NCI-H2029 treated with DMSO at 0.1 percent for 48 hours (cell line): Measurements from ENCODE around the gene BRD3OS.
"Not testable (repeated sequence)": the region's sequence is repeated elsewhere in the genome, so short reads cannot be mapped to it uniquely, and the experiment has no call there.

Experiments
- DNase-seq: peaks from one replicate; lab custom pipeline; 2025; lab: John Stamatoyannopoulos, UW

The BRD3OS gene

GRCh38 chr9:134063571-134064450, 38.5 kb downstream of the BRD3OS start:
- DNase-seq: no peak

GRCh38 chr9:134064711-134065110, 39.4 kb downstream of the BRD3OS start:
- no peak for DNase-seq

- no peak for DNase-seq
Measured at GRCh38 chr9:134065612-134066419, 40.5 kb downstream of the BRD3OS start.

GRCh38 chr9:134066526-134066912, 41.2 kb downstream of the BRD3OS start:
- no peak for DNase-seq

- DNase-seq: no peak
Measured at GRCh38 chr9:134066913-134067851, 41.9 kb downstream of the BRD3OS start.

GRCh38 chr9:134067904-134068743, 42.8 kb downstream of the BRD3OS start, which contains the start of gene BRD3:
BRD3 (minus strand) TSS chr9:134068026; CDS start chr9:134053477, 14,549 bp downstream.
- peak; percentile 35 for DNase-seq

GRCh38 chr9:134068744-134069479, 43.6 kb downstream of the BRD3OS start:
- no peak for DNase-seq

- no peak for DNase-seq
Measured at GRCh38 chr9:134069480-134070399, 44.5 kb downstream of the BRD3OS start.

- no peak for DNase-seq
Measured at GRCh38 chr9:134071149-134071548, 45.9 kb downstream of the BRD3OS start.

GRCh38 chr9:134072683-134073082, 47.4 kb downstream of the BRD3OS start:
- not testable (repeated sequence) for DNase-seq

- no peak for DNase-seq
Measured at GRCh38 chr9:134073500-134073899, 48.2 kb downstream of the BRD3OS start.

- not testable (repeated sequence) for DNase-seq
Measured at GRCh38 chr9:134075689-134076088, 50.4 kb downstream of the BRD3OS start.

GRCh38 chr9:134076644-134077043, 51.4 kb downstream of the BRD3OS start:
- DNase-seq: no peak
